ENCODE results near the gene PSG11. TPM values are rescaled to one million over a fixed set of nuclear protein-coding genes. Genes with fewer than 3 reads are reported as not detected.
"Not testable (repeated sequence)": the region's sequence is repeated elsewhere in the genome, so short reads cannot be mapped to it uniquely, and the experiment has no call there.

The PSG11 gene
- total and polyA plus RNA-seq, 2 experiments from 2014 or later, result not detected

DNA sequence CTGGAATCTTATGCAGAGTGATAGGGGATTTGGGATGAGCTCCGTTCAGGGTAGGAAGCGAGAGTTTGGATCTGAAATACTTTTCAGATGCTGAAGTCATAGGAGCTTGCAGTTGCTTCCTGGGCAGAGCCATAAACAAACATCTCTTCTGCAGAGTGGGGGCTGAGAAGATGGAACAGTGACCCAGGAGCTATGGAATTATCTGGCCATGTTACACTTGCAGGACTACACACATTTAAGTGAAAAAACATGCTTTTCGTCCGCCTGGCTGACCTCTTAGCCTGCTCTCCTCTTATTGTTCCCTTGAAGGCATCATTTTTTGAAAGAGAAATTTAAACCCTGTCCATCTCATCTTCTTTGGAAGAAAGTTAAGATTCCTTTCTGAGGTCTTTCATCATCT, 40.7 kb downstream of the PSG11 start (continued):
- TF ChIP-seq, protein P1, sequence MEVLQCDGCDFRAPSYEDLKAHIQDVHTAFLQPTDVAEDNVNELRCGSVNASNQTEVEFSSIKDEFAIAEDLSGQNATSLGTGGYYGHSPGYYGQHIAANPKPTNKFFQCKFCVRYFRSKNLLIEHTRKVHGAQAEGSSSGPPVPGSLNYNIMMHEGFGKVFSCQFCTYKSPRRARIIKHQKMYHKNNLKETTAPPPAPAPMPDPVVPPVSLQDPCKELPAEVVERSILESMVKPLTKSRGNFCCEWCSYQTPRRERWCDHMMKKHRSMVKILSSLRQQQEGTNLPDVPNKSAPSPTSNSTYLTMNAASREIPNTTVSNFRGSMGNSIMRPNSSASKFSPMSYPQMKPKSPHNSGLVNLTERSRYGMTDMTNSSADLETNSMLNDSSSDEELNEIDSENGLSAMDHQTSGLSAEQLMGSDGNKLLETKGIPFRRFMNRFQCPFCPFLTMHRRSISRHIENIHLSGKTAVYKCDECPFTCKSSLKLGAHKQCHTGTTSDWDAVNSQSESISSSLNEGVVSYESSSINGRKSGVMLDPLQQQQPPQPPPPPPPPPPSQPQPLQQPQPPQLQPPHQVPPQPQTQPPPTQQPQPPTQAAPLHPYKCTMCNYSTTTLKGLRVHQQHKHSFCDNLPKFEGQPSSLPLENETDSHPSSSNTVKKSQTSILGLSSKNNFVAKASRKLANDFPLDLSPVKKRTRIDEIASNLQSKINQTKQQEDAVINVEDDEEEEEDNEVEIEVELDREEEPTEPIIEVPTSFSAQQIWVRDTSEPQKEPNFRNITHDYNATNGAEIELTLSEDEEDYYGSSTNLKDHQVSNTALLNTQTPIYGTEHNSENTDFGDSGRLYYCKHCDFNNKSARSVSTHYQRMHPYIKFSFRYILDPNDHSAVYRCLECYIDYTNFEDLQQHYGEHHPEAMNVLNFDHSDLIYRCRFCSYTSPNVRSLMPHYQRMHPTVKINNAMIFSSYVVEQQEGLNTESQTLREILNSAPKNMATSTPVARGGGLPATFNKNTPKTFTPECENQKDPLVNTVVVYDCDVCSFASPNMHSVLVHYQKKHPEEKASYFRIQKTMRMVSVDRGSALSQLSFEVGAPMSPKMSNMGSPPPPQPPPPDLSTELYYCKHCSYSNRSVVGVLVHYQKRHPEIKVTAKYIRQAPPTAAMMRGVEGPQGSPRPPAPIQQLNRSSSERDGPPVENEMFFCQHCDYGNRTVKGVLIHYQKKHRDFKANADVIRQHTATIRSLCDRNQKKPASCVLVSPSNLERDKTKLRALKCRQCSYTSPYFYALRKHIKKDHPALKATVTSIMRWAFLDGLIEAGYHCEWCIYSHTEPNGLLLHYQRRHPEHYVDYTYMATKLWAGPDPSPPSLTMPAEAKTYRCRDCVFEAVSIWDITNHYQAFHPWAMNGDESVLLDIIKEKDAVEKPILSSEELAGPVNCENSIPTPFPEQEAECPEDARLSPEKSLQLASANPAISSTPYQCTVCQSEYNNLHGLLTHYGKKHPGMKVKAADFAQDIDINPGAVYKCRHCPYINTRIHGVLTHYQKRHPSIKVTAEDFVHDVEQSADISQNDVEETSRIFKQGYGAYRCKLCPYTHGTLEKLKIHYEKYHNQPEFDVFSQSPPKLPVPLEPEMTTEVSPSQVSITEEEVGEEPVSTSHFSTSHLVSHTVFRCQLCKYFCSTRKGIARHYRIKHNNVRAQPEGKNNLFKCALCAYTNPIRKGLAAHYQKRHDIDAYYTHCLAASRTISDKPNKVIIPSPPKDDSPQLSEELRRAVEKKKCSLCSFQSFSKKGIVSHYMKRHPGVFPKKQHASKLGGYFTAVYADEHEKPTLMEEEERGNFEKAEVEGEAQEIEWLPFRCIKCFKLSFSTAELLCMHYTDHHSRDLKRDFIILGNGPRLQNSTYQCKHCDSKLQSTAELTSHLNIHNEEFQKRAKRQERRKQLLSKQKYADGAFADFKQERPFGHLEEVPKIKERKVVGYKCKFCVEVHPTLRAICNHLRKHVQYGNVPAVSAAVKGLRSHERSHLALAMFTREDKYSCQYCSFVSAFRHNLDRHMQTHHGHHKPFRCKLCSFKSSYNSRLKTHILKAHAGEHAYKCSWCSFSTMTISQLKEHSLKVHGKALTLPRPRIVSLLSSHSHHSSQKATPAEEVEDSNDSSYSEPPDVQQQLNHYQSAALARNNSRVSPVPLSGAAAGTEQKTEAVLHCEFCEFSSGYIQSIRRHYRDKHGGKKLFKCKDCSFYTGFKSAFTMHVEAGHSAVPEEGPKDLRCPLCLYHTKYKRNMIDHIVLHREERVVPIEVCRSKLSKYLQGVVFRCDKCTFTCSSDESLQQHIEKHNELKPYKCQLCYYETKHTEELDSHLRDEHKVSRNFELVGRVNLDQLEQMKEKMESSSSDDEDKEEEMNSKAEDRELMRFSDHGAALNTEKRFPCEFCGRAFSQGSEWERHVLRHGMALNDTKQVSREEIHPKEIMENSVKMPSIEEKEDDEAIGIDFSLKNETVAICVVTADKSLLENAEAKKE (CRISPR knock-in tag; IDR thresholded peaks at IDR 0.05), result no peak
- TF ChIP-seq, protein P2, sequence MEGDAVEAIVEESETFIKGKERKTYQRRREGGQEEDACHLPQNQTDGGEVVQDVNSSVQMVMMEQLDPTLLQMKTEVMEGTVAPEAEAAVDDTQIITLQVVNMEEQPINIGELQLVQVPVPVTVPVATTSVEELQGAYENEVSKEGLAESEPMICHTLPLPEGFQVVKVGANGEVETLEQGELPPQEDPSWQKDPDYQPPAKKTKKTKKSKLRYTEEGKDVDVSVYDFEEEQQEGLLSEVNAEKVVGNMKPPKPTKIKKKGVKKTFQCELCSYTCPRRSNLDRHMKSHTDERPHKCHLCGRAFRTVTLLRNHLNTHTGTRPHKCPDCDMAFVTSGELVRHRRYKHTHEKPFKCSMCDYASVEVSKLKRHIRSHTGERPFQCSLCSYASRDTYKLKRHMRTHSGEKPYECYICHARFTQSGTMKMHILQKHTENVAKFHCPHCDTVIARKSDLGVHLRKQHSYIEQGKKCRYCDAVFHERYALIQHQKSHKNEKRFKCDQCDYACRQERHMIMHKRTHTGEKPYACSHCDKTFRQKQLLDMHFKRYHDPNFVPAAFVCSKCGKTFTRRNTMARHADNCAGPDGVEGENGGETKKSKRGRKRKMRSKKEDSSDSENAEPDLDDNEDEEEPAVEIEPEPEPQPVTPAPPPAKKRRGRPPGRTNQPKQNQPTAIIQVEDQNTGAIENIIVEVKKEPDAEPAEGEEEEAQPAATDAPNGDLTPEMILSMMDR (conservative IDR thresholded peaks at IDR 0.05; ENCODE audit: low read depth in 2 of 2), result no peak
- no peak for TF ChIP-seq EZH2phosphoT487 (IDR thresholded peaks at IDR 0.05; ENCODE audit: unreplicated experiment)
- TF ChIP-seq NANOG (IDR thresholded peaks at IDR 0.05; ENCODE audit: borderline replicate concordance), result no peak
- TF ChIP-seq POLR2AphosphoS5 (IDR thresholded peaks at IDR 0.05; ENCODE audit: low read depth), result no peak
- TF ChIP-seq ZNF114 (CRISPR knock-in tag; IDR thresholded peaks at IDR 0.05), result no peak
- TF ChIP-seq STAT1 (IDR thresholded peaks at IDR 0.05; ENCODE audit: unreplicated experiment), result no peak
- TF ChIP-seq EZH2 (IDR thresholded peaks at IDR 0.05; ENCODE audit: low read depth, unreplicated experiment), result no peak
- no peak for TF ChIP-seq JUNB (IDR thresholded peaks at IDR 0.05; ENCODE audit: unreplicated experiment)
- TF ChIP-seq, protein P3, sequence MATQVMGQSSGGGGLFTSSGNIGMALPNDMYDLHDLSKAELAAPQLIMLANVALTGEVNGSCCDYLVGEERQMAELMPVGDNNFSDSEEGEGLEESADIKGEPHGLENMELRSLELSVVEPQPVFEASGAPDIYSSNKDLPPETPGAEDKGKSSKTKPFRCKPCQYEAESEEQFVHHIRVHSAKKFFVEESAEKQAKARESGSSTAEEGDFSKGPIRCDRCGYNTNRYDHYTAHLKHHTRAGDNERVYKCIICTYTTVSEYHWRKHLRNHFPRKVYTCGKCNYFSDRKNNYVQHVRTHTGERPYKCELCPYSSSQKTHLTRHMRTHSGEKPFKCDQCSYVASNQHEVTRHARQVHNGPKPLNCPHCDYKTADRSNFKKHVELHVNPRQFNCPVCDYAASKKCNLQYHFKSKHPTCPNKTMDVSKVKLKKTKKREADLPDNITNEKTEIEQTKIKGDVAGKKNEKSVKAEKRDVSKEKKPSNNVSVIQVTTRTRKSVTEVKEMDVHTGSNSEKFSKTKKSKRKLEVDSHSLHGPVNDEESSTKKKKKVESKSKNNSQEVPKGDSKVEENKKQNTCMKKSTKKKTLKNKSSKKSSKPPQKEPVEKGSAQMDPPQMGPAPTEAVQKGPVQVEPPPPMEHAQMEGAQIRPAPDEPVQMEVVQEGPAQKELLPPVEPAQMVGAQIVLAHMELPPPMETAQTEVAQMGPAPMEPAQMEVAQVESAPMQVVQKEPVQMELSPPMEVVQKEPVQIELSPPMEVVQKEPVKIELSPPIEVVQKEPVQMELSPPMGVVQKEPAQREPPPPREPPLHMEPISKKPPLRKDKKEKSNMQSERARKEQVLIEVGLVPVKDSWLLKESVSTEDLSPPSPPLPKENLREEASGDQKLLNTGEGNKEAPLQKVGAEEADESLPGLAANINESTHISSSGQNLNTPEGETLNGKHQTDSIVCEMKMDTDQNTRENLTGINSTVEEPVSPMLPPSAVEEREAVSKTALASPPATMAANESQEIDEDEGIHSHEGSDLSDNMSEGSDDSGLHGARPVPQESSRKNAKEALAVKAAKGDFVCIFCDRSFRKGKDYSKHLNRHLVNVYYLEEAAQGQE (IDR thresholded peaks at IDR 0.05; ENCODE audit: unreplicated experiment), result no peak

DNA sequence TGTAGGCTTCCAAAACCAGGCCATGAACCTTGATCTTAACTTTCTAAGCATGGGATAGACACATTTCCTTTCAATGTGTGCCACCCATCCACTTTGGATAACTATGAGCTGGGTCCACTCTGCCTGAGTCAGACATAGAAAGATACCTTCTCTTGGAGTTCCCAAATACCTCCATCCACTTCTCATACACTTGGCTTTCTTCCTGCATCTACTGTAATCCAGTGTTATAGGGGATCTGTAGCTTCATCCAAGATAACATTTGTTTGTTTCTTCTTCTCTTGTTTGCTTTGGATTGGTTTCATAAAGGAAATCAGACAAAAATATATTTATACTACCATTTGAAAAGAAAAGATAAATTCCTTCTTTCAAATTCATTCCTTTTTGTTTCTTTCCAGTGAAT, 44.2 kb downstream of the PSG11 start:
- H3K27ac Mint-ChIP-seq; H3F3A ChIP-seq (replicated peaks; ENCODE audit: low read depth); H3K4me1 ChIP-seq (ENCODE audit: insufficient read depth); H3K4me3 ChIP-seq; DNase-seq (ENCODE audit: low spot score); H3K36me3 Mint-ChIP-seq (ENCODE audit: low read depth); H3K4me3 Mint-ChIP-seq; H4K20me1 ChIP-seq (replicated peaks; ENCODE audit: insufficient read depth); H3K27me3 ChIP-seq (ENCODE audit: insufficient read depth); H3K36me3 ChIP-seq (ENCODE audit: insufficient read depth); H3K9me2 ChIP-seq (ENCODE audit: insufficient read depth); H3K4me1 Mint-ChIP-seq; H2AFZ ChIP-seq; H3K79me2 ChIP-seq (replicated peaks; ENCODE audit: insufficient read depth); H3K27ac ChIP-seq (ENCODE audit: low read depth); H3K4me2 ChIP-seq; ATAC-seq: not testable (repeated sequence)
- peaks cover 84% of the 10 kb centered on the region for H3K9me3 Mint-ChIP-seq
- H3K27me3 Mint-ChIP-seq (ENCODE audit: insufficient read depth, low read depth, poor library complexity), result peaks cover 10% of the 10 kb centered on the region

DNA sequence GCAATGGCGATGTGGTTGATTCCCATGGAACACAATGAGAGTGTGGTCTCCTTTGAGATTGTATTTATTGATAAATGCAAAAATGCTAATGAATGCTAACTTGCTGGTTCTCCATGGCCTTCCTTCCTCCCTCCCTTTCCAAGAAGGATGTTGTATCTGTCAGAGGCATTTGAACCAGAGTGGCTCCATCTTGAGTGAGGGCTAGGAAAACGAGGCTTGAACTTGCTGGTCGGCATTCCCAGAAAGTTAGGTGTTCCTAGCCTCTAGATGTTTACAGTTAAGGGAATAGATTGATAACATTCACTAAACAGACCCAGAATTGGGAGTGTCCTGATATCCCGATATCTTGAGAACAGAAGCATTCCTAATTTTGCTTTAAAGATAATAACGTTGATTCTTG, 54.8 kb downstream of the PSG11 start:
- H3K4me1 Mint-ChIP-seq; H3K9me2 ChIP-seq (ENCODE audit: insufficient read depth); H3K27ac ChIP-seq (ENCODE audit: low read depth); H3K4me2 ChIP-seq; H3K36me3 ChIP-seq (ENCODE audit: insufficient read depth); H2AFZ ChIP-seq; H3F3A ChIP-seq (replicated peaks; ENCODE audit: low read depth); H4K20me1 ChIP-seq (replicated peaks; ENCODE audit: insufficient read depth); H3K4me3 ChIP-seq; H3K27me3 ChIP-seq (ENCODE audit: insufficient read depth); H3K4me3 Mint-ChIP-seq; H3K27me3 Mint-ChIP-seq (ENCODE audit: insufficient read depth, low read depth, poor library complexity); H3K79me2 ChIP-seq (replicated peaks; ENCODE audit: insufficient read depth); H3K27ac Mint-ChIP-seq; ATAC-seq; DNase-seq (ENCODE audit: low spot score); H3K4me1 ChIP-seq (ENCODE audit: insufficient read depth): not testable (repeated sequence)
- Mint-ChIP-seq H3K9me3 (peaks cover 95% of the 10 kb centered on the region), H3K36me3 (ENCODE audit: low read depth) (peaks cover 16% of the 10 kb centered on the region)

All from GM23338 (cell line).